ENCODE data around the gene SPOCK3.

DNA sequence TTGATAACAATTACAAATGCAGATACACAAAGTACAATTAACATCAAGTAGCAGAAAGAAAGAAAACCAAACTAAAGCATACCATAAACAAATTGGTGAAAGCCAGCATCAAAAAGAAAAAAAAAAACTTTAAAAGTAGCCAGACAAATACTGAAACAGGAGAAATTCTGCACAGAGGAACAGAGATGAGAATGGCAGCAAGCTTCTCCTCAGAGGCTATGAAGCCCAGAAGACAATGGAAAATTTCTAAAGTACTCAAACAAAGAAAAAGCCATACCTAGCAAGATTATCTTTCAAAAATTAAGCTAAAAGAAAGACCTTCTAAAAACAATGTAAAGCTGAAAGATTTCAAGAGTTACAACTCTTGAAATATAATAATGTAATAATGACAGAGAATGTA, 471.3 kb downstream of the SPOCK3 start:
- TF ChIP-seq SUZ12 (IDR thresholded peaks at IDR 0.05; ENCODE audit: extremely low read depth, insufficient read depth, insufficient read length) (no peak), ZNF274 (IDR thresholded peaks at IDR 0.05; ENCODE audit: low read depth, low read length) (no peak)

Data from NT2/D1 (cell line).